LNCAP (cell line): ENCODE data around the gene AKT3.

Experiments used
- TF ChIP-seq, protein P1 (sequence below): fragments of 450-650 bp; IDR thresholded peaks from 2 replicates; pipeline ENCODE4 v1.5.1; 2017; ENCODE audit warnings: mild to moderate bottlenecking

The AKT3 gene

DNA sequence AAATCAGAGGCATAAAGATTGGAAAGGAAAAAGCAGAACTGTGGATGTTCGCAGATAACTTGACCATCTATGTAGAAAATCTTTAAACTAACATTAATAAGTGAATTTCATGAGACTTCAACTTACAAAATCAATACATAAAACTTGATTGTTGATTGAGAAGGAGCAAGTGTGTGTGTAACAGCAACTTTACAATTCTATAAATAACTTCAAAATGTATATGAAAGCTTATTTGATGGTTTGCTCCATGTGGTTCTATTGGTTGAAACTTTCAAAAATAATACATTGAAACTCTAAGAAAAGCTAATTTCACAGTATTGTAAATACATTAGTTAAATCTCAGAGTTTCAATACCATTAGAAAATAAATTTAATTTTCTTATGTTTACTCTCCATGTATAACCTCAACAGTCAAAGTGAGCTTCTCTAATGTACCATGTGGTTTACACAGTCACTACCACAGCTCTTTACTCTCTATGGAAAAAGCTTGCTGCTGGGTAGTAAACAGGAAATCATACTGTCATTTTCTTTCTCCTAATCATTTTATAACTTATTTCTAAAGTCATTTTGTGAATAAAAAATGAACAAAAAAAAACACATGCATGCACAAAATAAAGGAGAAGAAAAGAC is 12.0 kb downstream of the AKT3 start:
- TF ChIP-seq, protein P1, sequence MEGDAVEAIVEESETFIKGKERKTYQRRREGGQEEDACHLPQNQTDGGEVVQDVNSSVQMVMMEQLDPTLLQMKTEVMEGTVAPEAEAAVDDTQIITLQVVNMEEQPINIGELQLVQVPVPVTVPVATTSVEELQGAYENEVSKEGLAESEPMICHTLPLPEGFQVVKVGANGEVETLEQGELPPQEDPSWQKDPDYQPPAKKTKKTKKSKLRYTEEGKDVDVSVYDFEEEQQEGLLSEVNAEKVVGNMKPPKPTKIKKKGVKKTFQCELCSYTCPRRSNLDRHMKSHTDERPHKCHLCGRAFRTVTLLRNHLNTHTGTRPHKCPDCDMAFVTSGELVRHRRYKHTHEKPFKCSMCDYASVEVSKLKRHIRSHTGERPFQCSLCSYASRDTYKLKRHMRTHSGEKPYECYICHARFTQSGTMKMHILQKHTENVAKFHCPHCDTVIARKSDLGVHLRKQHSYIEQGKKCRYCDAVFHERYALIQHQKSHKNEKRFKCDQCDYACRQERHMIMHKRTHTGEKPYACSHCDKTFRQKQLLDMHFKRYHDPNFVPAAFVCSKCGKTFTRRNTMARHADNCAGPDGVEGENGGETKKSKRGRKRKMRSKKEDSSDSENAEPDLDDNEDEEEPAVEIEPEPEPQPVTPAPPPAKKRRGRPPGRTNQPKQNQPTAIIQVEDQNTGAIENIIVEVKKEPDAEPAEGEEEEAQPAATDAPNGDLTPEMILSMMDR: no peak

- TF ChIP-seq, protein P1: no peak
Observed at GRCh38 chr1:243834130-243834529, 15.9 kb downstream of the AKT3 start.

- TF ChIP-seq, protein P1: no peak
Observed at GRCh38 chr1:243831463-243831862, 18.6 kb downstream of the AKT3 start.

GRCh38 chr1:243827206-243827605 is 22.8 kb downstream of the AKT3 start:
- TF ChIP-seq, protein P1: no peak

DNA sequence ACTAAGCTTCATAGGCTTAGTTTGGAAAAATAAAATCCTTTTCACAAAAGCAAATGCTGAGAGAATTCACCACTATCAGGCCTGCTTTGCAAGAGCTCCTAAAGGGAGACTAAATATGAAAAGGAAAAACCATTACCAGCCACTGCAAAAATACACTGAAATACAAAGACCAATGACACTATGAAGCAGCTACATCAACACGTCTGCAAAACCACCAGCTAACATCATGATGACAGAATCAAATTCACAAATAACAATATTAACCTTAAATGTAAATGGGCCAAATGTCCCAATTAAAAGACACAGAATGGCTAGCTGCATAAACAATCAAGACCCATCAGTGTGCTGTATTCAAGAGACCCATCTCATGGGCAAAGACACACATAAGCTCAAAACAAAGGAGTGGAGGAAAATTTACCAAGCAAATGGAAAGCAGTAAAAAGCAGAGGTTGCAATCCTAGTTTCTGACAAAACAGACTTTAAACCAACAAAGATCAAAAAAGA is 28.8 kb downstream of the AKT3 start:
- TF ChIP-seq, protein P1: no peak

DNA sequence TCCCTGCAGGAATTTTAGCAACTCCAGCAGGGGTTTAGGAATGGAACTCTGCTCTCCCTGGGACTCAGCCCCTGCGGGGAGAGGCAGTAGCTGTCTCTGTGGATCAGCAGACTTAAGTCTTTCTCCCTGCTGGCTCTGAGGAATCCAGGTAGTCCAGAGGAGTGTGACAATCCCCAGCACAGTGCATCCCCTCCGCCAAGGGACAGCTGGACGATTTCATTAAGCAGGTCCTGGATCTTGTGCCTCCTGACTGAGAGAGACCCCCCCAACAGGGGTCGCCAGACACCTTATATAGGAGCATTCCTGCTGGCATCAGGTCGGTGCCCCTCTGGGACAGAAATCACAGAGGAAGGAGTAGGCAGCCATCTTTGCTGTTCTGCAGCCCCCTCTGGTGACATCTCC is 30.6 kb downstream of the AKT3 start:
- TF ChIP-seq, protein P1: no peak

GRCh38 chr1:243818978-243819377 is 31.1 kb downstream of the AKT3 start:
- TF ChIP-seq, protein P1: no peak

DNA sequence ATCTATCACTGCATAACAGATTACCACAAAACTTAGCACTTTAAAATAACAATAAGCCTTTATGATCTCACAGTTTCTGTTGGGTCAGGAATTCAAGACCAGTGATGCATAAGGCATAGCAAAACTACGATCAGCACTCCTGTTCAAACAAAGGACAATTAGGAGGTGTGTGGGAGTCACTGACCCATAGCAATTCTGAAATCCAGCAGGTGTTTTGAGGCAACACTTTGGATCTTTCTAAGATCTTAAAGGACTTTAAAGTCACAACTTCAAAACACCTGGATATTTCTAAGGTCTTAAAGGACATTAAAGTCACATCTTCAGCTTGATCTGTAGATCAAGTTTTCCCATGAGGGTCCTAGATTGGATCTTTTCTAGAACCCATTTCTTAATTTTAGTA is 35.3 kb downstream of the AKT3 start:
- TF ChIP-seq, protein P1: no peak
